GM12878 (cell line): ENCODE data around the gene IDS. TPM values are rescaled to one million over a fixed set of nuclear protein-coding genes. Genes with fewer than 3 reads are reported as not detected.

Experiments used
- ATAC-seq: fragments of 200-7000 bp; cut with Tn5 transposase; 3 replicates; pipeline ENCODE4 v1.9.1; 2020; ENCODE audit warnings: mild to moderate bottlenecking, moderate library complexity
- BruUV-seq: library from RNA; stranded (reverse); fragments of 400-500 nt; replicated peaks from 2 replicates; lab custom pipeline; 2021; lab: Mats Ljungman, UMichigan
- CTCF ChIA-PET: fragments of 300-600 bp; sonication (Branson Sonifier 250); formaldehyde crosslinking; extraction: SDS; loops from one replicate; lab custom pipeline; 2021; ENCODE audit warnings: inconsistent platforms; lab: Yijun Ruan, JAX
- POLR2A ChIA-PET: fragments of 350-600 bp; formaldehyde crosslinking; extraction: SDS; loops from one replicate; lab custom pipeline; 2021; ENCODE audit warnings: inconsistent platforms; lab: Charles Lee
- RAD21 ChIA-PET: fragments of 300-600 bp; sonication (Branson Sonifier 250); formaldehyde crosslinking; loops from one replicate; lab custom pipeline; 2023; ENCODE audit warnings: antibody characterized with exemption; ENCODE audit not compliant: unreplicated experiment; lab: Charles Lee
- SMC1A ChIA-PET: fragments of 300-600 bp; sonication (Branson Sonifier 250); formaldehyde crosslinking; loops from one replicate; lab custom pipeline; 2023; ENCODE audit not compliant: unreplicated experiment, uncharacterized antibody; lab: Charles Lee
- DNase-seq: peaks from one replicate; pipeline ENCODE4 v3.0.0-alpha.2; 2011; ENCODE audit warnings: low read depth, low spot score
- FAIRE-seq: peaks from 3 replicates; lab custom pipeline; 2011; peaks lifted over from hg19 to GRCh38; lab: Jason Lieb, UNC
- H2AFZ ChIP-seq: 2 replicates; pipeline ENCODE4 v1.6.0; 2011; ENCODE audit warnings: low read depth, low read length, control low read depth; ENCODE audit not compliant: control insufficient read depth
- H3K27ac ChIP-seq: 2 replicates; pipeline ENCODE4 v1.5.1; 2011; ENCODE audit warnings: control low read depth; ENCODE audit not compliant: control insufficient read depth, insufficient read depth
- H3K27me3 ChIP-seq, 2 experiments: replicated peaks in 1 of 2; 2 replicates each; pipeline versions ENCODE4 v1.6.0 to v1.6.1; 2011; ENCODE audit warnings: low read length in 1 of 2; ENCODE audit not compliant: control insufficient read depth in 2 of 2, insufficient read depth in 2 of 2
- H3K36me3 ChIP-seq, 2 experiments: 2 replicates each; pipeline ENCODE4 v1.5.1; 2011; ENCODE audit warnings: low read length in 1 of 2; ENCODE audit not compliant: control insufficient read depth in 2 of 2, insufficient read depth in 2 of 2
- H3K4me1 ChIP-seq: 2 replicates; pipeline ENCODE4 v1.6.1; 2011; ENCODE audit warnings: mild to moderate bottlenecking, low read length, moderate library complexity, mixed read lengths; ENCODE audit not compliant: control insufficient read depth, insufficient read depth
- H3K4me2 ChIP-seq: 2 replicates; pipeline ENCODE4 v1.6.0; 2011; ENCODE audit warnings: control low read depth; ENCODE audit not compliant: control insufficient read depth, insufficient read depth
- H3K4me3 ChIP-seq: fragments of 200-600 bp; sonication (generic); 2 replicates; pipeline ENCODE4 v1.5.1; 2016
- H3K79me2 ChIP-seq: 2 replicates; pipeline ENCODE4 v1.6.0; 2011; ENCODE audit warnings: low read length; ENCODE audit not compliant: control insufficient read depth, insufficient read depth
- H3K9ac ChIP-seq: 2 replicates; pipeline ENCODE4 v1.8.0; 2011; ENCODE audit warnings: low read length, control low read depth, mixed read lengths; ENCODE audit not compliant: control insufficient read depth, insufficient read depth
- H3K9me3 ChIP-seq: replicated peaks from 3 replicates; pipeline ENCODE4 v1.5.1; 2011; ENCODE audit warnings: mild to moderate bottlenecking, low read length; ENCODE audit not compliant: control insufficient read depth, insufficient read depth
- H4K20me1 ChIP-seq: 2 replicates; pipeline ENCODE4 v1.6.0; 2011; ENCODE audit not compliant: control insufficient read depth, insufficient read depth
- ASH2L ChIP-seq: fragments of 300-600, 200-600 bp; sonication (generic); IDR thresholded peaks from 2 replicates; pipeline ENCODE4 v1.6.1; 2017; ENCODE audit warnings: low read depth, mild to moderate bottlenecking, borderline replicate concordance
- BRCA1 ChIP-seq: IDR thresholded peaks from 2 replicates; pipeline ENCODE4 v1.6.1; 2011; ENCODE audit warnings: low read depth, low read length, improper control_type of control experiment
- CBX3 ChIP-seq: fragments of 200-600 bp; sonication (generic); IDR thresholded peaks from 2 replicates; pipeline ENCODE4 v1.6.1; 2016; ENCODE audit warnings: low read depth, borderline replicate concordance
- EZH2 ChIP-seq: IDR thresholded peaks from 2 replicates; pipeline ENCODE4 v1.6.1; 2012; ENCODE audit warnings: low read depth, mild to moderate bottlenecking, control low read depth, inconsistent platforms, low read length, borderline replicate concordance; ENCODE audit not compliant: control insufficient read depth
- JUNB ChIP-seq: IDR thresholded peaks from 2 replicates; pipeline ENCODE4 v1.6.1; 2016; ENCODE audit warnings: antibody characterized with exemption, mild to moderate bottlenecking
- KDM1A ChIP-seq: fragments of 200-600 bp; sonication (generic); IDR thresholded peaks from 2 replicates; pipeline ENCODE4 v1.6.1; 2016; ENCODE audit warnings: borderline replicate concordance
- MTA3 ChIP-seq: IDR thresholded peaks from 2 replicates; pipeline ENCODE4 v1.6.1; 2012; ENCODE audit warnings: low read length, inconsistent platforms, borderline replicate concordance
- NFIC ChIP-seq: IDR thresholded peaks from 2 replicates; pipeline ENCODE4 v1.6.1; 2012; ENCODE audit warnings: low read depth, mild to moderate bottlenecking, inconsistent platforms, low read length, moderate library complexity
- NFYB ChIP-seq: IDR thresholded peaks from 2 replicates; pipeline ENCODE4 v1.6.1; 2011; ENCODE audit warnings: low read depth, mild to moderate bottlenecking, low read length, improper control_type of control experiment, moderate library complexity; ENCODE audit not compliant: insufficient read depth
- NR2C1 ChIP-seq: fragments of 450-650 bp; IDR thresholded peaks from 2 replicates; pipeline ENCODE4 v1.6.1; 2017; ENCODE audit warnings: antibody characterized with exemption, mild to moderate bottlenecking, moderate library complexity
- RAD51 ChIP-seq: fragments of 450-650 bp; IDR thresholded peaks from 2 replicates; pipeline ENCODE4 v1.6.1; 2016; ENCODE audit warnings: moderate library complexity, mild to moderate bottlenecking, inconsistent platforms
- RELA ChIP-seq: fragments of 450-650 bp; IDR thresholded peaks from 2 replicates; pipeline ENCODE4 v1.8.0; 2014; ENCODE audit warnings: borderline replicate concordance; ENCODE audit not compliant: partially characterized antibody
- SMC3 ChIP-seq: IDR thresholded peaks from 2 replicates; pipeline ENCODE4 v1.6.1; 2011; ENCODE audit warnings: low read length, improper control_type of control experiment, borderline replicate concordance
- SPI1 ChIP-seq: IDR thresholded peaks from 2 replicates; pipeline ENCODE4 v1.6.1; 2011; ENCODE audit warnings: low read depth, mild to moderate bottlenecking, low read length, moderate library complexity, borderline replicate concordance; ENCODE audit not compliant: insufficient read depth
- YBX1 ChIP-seq: fragments of 450-650 bp; IDR thresholded peaks from 2 replicates; pipeline ENCODE4 v1.6.1; 2016; ENCODE audit warnings: antibody characterized with exemption
- ZNF217 ChIP-seq: fragments of 450-650 bp; IDR thresholded peaks from 2 replicates; pipeline ENCODE4 v1.6.1; 2017; ENCODE audit warnings: antibody characterized with exemption, mild to moderate bottlenecking
- ZNF622 ChIP-seq: fragments of 450-650 bp; IDR thresholded peaks from 2 replicates; pipeline ENCODE4 v1.6.1; 2017; ENCODE audit warnings: mild to moderate bottlenecking, inconsistent platforms
- WGBS: methylation state at CpG from one replicate; pipeline ENCODE4 v1.1.6; 2016; ENCODE audit warnings: low lambda C conversion rate; ENCODE audit not compliant: insufficient replicate concordance, insufficient coverage; ENCODE audit errors: missing lambda C conversion rate; 5-methylcytosine and 5-hydroxymethylcytosine counted together
- in situ Hi-C: fragments of 300-500 bp; cut with MboI; formaldehyde crosslinking; loops from 9 replicates; pipeline ENCODE4 v1.14.3; 2018; ENCODE audit warnings: mixed read lengths
- intact Hi-C: fragments of 100-400 bp; cut with micrococcal nuclease; formaldehyde crosslinking; loops from one replicate; pipeline ENCODE4 v1.14.2; 2022; ENCODE audit not compliant: unreplicated experiment
- polyA plus RNA-seq, 11 experiments: library from polyadenylated mRNA; depleted of rRNA in 4 of 11; unstranded in 6 of 11; stranded (reverse) in 5 of 11; fragments of >200 nt; fragmentation: Nextera tagmentation in 4 of 11; fragmentation: Illumina TruSeq in 1 of 11; extraction: Ambion mirVana in 4 of 11; extraction: Trizol in 1 of 11; gene quantifications; 1 replicate in 1 of 11; 2 replicates in 10 of 11; pipeline versions ENCODE4 v1.2.1 to v1.2.3, GENCODE V29; 2011 to 2016; ENCODE audit warnings: inconsistent platforms in 2 of 11, missing spikeins in 2 of 11, low read depth in 1 of 11
- total RNA-seq, 4 experiments: library from RNA; depleted of rRNA in 3 of 4; stranded (reverse); fragments of >200 nt in 3 of 4; fragmentation: Illumina TruSeq in 1 of 4; extraction: Trizol in 1 of 4; gene quantifications; 2 replicates each; pipeline versions ENCODE4 v1.2.1 to v1.2.3, GENCODE V29; 2013 to 2021
- TF ChIP-seq, protein P1 (sequence below): fragments of 450-650 bp; conservative IDR thresholded peaks from 2 replicates; pipeline ENCODE4 v1.6.1; 2017; ENCODE audit warnings: mild to moderate bottlenecking, moderate library complexity
- TF ChIP-seq, protein P2 (sequence below): fragments of 450-650 bp; formaldehyde crosslinking; IDR thresholded peaks from 2 replicates; pipeline ENCODE4 v1.4.0; 2022; ENCODE audit warnings: mild to moderate bottlenecking, moderate library complexity

Gene IDS
- total and polyA plus RNA-seq, 10 of the 15 experiments (the other 5 are each of a cell fraction or from before 2014, with no cell fraction given), result 6.1 to 79.1 (median 51.7) TPM

DNA sequence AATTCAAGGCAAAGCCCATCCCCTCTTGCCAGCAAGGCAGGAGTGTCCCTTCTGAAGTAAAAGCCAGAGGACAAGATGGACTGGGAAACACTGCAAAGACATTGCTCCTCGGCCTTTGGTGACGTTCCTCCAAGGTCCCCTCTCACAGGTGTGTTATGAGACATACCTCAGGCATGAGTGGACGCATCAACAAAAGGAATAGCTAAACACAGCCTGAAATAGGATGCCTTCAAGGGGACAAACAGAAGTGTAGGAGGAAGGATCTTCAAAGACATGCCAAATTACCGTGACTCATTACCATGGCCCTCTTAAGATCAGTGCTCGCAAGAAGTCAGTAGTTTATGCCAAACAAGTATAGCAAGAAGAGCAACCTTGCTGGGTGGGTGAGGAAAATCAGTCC lies 6.0 kb upstream of the IDS start:
- Histone ChIP-seq H3K9me3 (no peaks in the 10 kb centered on the region), H3K27me3 (no peaks in the 10 kb centered on the region; a peak in 2 of 4 replicates), H2AFZ (no peak overlapping the region), H3K4me2 (no peak overlapping the region), H3K27ac (no peak overlapping the region), H3K9ac (no peak overlapping the region), H3K4me1 (peaks cover 7% of the 10 kb centered on the region), H3K36me3 (no peaks in the 10 kb centered on the region), H4K20me1 (no peaks in the 10 kb centered on the region), H3K79me2 (no peaks in the 10 kb centered on the region), H3K4me3 (no peak overlapping the region)
- ATAC-seq, result no peak
- intact Hi-C loops (loop anchor here (10.0 kb wide), 1 partner anchor 114 kb away; no protein-coding TSS in a partner anchor), in situ Hi-C loops (loop anchor here (25.0 kb wide), 1 partner anchor 1176 kb away; the partner anchor contains the start of gene MTMR1)
- ChIA-PET CTCF (interaction anchor here (1.3 to 6.9 kb wide), 3 partner anchors 11 to 29 kb away, joined by 5 to 88 read pairs (median 29); partner anchors contain the start of gene EOLA1), RAD21 (interaction anchor here (1.6 to 2.7 kb wide), 2 partner anchors 20 to 29 kb away, joined by 5 to 27 read pairs; partner anchors contain the start of gene EOLA1), POLR2A (interaction anchor here (1.0 kb wide), 1 partner anchor 29 kb away, joined by 7 read pairs; the partner anchor contains the start of gene EOLA1), SMC1A (interaction anchor here (0.7 to 1.4 kb wide), 4 partner anchors 16 to 313 kb away, joined by 3 to 6 read pairs (median 4); no protein-coding TSS in a partner anchor)
- WGBS, result 51% methylated on average over 5 of the region's 5 CpGs
- FAIRE-seq, result no peak
- DNase-seq, result no peak
- TF ChIP-seq RELA (no peak), CBX3 (no peak), EZH2 (no peak), MTA3 (no peak), JUNB (no peak), ZNF622 (no peak), ZNF217 (no peak), NFIC (no peak), KDM1A (no peak), BRCA1 (no peak), YBX1 (no peak), SMC3 (no peak), NR2C1 (no peak), ASH2L (no peak), RAD51 (no peak), NFYB (no peak), SPI1 (no peak)
- TF ChIP-seq, protein P1, sequence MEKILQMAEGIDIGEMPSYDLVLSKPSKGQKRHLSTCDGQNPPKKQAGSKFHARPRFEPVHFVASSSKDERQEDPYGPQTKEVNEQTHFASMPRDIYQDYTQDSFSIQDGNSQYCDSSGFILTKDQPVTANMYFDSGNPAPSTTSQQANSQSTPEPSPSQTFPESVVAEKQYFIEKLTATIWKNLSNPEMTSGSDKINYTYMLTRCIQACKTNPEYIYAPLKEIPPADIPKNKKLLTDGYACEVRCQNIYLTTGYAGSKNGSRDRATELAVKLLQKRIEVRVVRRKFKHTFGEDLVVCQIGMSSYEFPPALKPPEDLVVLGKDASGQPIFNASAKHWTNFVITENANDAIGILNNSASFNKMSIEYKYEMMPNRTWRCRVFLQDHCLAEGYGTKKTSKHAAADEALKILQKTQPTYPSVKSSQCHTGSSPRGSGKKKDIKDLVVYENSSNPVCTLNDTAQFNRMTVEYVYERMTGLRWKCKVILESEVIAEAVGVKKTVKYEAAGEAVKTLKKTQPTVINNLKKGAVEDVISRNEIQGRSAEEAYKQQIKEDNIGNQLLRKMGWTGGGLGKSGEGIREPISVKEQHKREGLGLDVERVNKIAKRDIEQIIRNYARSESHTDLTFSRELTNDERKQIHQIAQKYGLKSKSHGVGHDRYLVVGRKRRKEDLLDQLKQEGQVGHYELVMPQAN, result no peak
- TF ChIP-seq, protein P2, sequence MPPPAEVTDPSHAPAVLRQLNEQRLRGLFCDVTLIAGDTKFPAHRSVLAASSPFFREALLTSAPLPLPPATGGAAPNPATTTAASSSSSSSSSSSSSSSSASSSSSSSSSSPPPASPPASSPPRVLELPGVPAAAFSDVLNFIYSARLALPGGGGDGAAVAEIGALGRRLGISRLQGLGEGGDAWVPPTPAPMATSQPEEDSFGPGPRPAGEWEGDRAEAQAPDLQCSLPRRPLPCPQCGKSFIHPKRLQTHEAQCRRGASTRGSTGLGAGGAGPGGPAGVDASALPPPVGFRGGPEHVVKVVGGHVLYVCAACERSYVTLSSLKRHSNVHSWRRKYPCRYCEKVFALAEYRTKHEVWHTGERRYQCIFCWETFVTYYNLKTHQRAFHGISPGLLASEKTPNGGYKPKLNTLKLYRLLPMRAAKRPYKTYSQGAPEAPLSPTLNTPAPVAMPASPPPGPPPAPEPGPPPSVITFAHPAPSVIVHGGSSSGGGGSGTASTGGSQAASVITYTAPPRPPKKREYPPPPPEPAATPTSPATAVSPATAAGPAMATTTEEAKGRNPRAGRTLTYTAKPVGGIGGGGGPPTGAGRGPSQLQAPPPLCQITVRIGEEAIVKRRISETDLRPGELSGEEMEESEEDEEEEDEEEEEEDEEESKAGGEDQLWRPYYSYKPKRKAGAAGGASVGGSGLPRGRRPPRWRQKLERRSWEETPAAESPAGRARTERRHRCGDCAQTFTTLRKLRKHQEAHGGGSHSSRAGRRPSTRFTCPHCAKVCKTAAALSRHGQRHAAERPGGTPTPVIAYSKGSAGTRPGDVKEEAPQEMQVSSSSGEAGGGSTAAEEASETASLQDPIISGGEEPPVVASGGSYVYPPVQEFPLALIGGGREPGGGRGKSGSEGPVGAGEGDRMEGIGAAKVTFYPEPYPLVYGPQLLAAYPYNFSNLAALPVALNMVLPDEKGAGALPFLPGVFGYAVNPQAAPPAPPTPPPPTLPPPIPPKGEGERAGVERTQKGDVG (CRISPR knock-in tag), result no peak
- BruUV-seq, result no TSS peak
